Measurements from ENCODE around the gene ASB2.

- TF ChIP-seq CTCF (IDR thresholded peaks at IDR 0.05; ENCODE audit: control extremely low read depth in 1 of 3, insufficient read depth in 1 of 3, low read depth in 1 of 3, low read length in 3 of 3) (no peak), EGR1 (IDR thresholded peaks at IDR 0.05; ENCODE audit: borderline replicate concordance, low read depth, low read length) (no peak), RNF2 (IDR thresholded peaks at IDR 0.05; ENCODE audit: borderline replicate concordance, low read depth, low read length, missing control alignments, poor library complexity, severe bottlenecking) (no peak), RBBP5 (IDR thresholded peaks at IDR 0.05; ENCODE audit: borderline replicate concordance, low read depth, low read length) (no peak), FOSL1 (IDR thresholded peaks at IDR 0.05; ENCODE audit: insufficient read depth, low read depth, low read length) (no peak), POLR2A (IDR thresholded peaks at IDR 0.05; ENCODE audit: control extremely low read depth in 1 of 2, low read depth in 2 of 2, low read length in 2 of 2) (no peak), USF2 (IDR thresholded peaks at IDR 0.05; ENCODE audit: low read length) (no peak), SIX5 (IDR thresholded peaks at IDR 0.05; ENCODE audit: low read depth, low read length) (no peak), PHF8 (conservative IDR thresholded peaks at IDR 0.05; ENCODE audit: low read depth, low read length) (no peak), RAD21 (IDR thresholded peaks at IDR 0.05 in 1 of 2, conservative IDR thresholded peaks at IDR 0.05 in 1 of 2; ENCODE audit: low read depth in 2 of 2, low read length in 2 of 2) (no peak)
Observed at GRCh38 chr14:93987815-93988476, 11.6 kb upstream of the ASB2 start.
